Upper lobe of left lung (tissue), 6 donors: ENCODE data around the gene AMER3. TPM values are rescaled to one million over a fixed set of nuclear protein-coding genes. Genes with fewer than 3 reads are reported as not detected.
A peak's percentile ranks its signal among the peaks of the same experiment; 100 is the strongest.

Experiments used
- ATAC-seq, 2 donors: fragments of 200-7000 bp; cut with Tn5 transposase; one replicate each; pipeline ENCODE4 v1.9.1; 2022; ENCODE audit warnings: mild to moderate bottlenecking in 2 of 2, moderate library complexity in 2 of 2; ENCODE audit not compliant: low FRiP score in 2 of 2
- DNase-seq, 2 donors: peaks; one replicate each; pipeline ENCODE4 v3.0.0-alpha.2; 2019 to 2020
- H3K27ac ChIP-seq, 4 donors: fragments of 200-600 bp; sonication (generic); one replicate each; pipeline ENCODE4 v1.5.1; 2016 to 2019
- H3K27me3 ChIP-seq, 4 donors: fragments of 200-600 bp; sonication (generic); one replicate each; pipeline ENCODE4 v1.5.1; 2017 to 2019
- H3K36me3 ChIP-seq, 4 donors: fragments of 200-600 bp; sonication (generic); one replicate each; pipeline ENCODE4 v1.5.1; 2016 to 2019
- H3K4me1 ChIP-seq, 4 donors: fragments of 200-600 bp; sonication (generic); one replicate each; pipeline ENCODE4 v1.5.1; 2018 to 2019
- H3K4me3 ChIP-seq, 4 donors: fragments of 200-600 bp; sonication (generic); one replicate each; pipeline ENCODE4 v1.5.1; 2017 to 2019; ENCODE audit warnings: mild to moderate bottlenecking in 2 of 4, moderate library complexity in 1 of 4
- H3K9me3 ChIP-seq, 4 donors: fragments of 200-600 bp; sonication (generic); one replicate each; pipeline ENCODE4 v1.5.1; 2018 to 2019
- CTCF ChIP-seq, 6 experiments: fragments of 450-650 bp in 4 of 6; fragments of 200-600 bp in 2 of 6; sonication (generic) in 2 of 6; IDR thresholded peaks; one replicate each; pipeline ENCODE4 v1.5.1; 2016 to 2019; ENCODE audit warnings: antibody characterized with exemption in 6 of 6
- EP300 ChIP-seq, 4 donors: sonication (generic); formaldehyde crosslinking; IDR thresholded peaks; one replicate each; pipeline ENCODE4 v1.5.1; 2017; ENCODE audit warnings: antibody characterized with exemption in 4 of 4, control low read depth in 2 of 4
- POLR2A ChIP-seq, 4 donors: fragments of 450-650 bp; IDR thresholded peaks; one replicate each; pipeline ENCODE4 v1.5.1; 2016 to 2017; ENCODE audit warnings: antibody characterized with exemption in 4 of 4, mild to moderate bottlenecking in 2 of 4
- POLR2AphosphoS5 ChIP-seq, 2 donors: sonication (generic); formaldehyde crosslinking; IDR thresholded peaks; one replicate each; pipeline ENCODE4 v1.5.1; 2017; ENCODE audit warnings: antibody characterized with exemption in 2 of 2
- WGBS, 2 donors: methylation state at CpG; one replicate each; pipeline ENCODE4 v1.1.5; 2017 to 2018; 5-methylcytosine and 5-hydroxymethylcytosine counted together
- total RNA-seq, 6 donors: library from RNA; depleted of rRNA in 4 of 6; stranded (reverse); fragments of >200 nt in 4 of 6; gene quantifications; one replicate each; pipeline versions ENCODE4 v1.1.0 to v1.2.1, GENCODE V29; 2016 to 2021
- donor health status: DM: no; HTN: no; CAD: no; lungs with moderate emphysema.
- donor health status: DM: no; HTN: yes; CAD: no; lungs with severe emphysema.

Gene AMER3
- total RNA-seq, 6 donors from 2014 or later: not detected

GRCh38 chr2:130762031-130762909, 6.9 kb downstream of the AMER3 start:
- 84 to 93% methylated on average over 3 to 31 of the region's 37 CpGs for WGBS, 2 donors
- H3K4me1 ChIP-seq: no peaks in the 10 kb centered on the region
- TF ChIP-seq POLR2A (IDR thresholded peaks at IDR 0.05): no peak
- TF ChIP-seq POLR2AphosphoS5 (IDR thresholded peaks at IDR 0.05): no peak
- no peak for TF ChIP-seq EP300 (IDR thresholded peaks at IDR 0.05)
- TF ChIP-seq CTCF (IDR thresholded peaks at IDR 0.05): no peak
- no peaks in the 10 kb centered on the region for H3K36me3 ChIP-seq
- ATAC-seq (no peak), DNase-seq (peak in 1 of 2 donors; percentile 73)
- H3K27me3 ChIP-seq: peaks cover 0 to 4% (median 0%) of the 10 kb centered on the region in 4 donors
- H3K27ac ChIP-seq: no peak overlapping the region
- H3K9me3 ChIP-seq: no peaks in the 10 kb centered on the region
- no peak overlapping the region for H3K4me3 ChIP-seq

- 75 to 92% methylated on average over 8 to 13 of the region's 22 CpGs for WGBS, 2 donors
- H3K27ac ChIP-seq: no peak overlapping the region
- TF ChIP-seq POLR2AphosphoS5 (IDR thresholded peaks at IDR 0.05) (no peak), POLR2A (IDR thresholded peaks at IDR 0.05) (no peak), EP300 (IDR thresholded peaks at IDR 0.05) (no peak), CTCF (IDR thresholded peaks at IDR 0.05) (no peak)
- H3K4me3 ChIP-seq: no peak overlapping the region
- no peaks in the 10 kb centered on the region for H3K9me3 ChIP-seq
- no peaks in the 10 kb centered on the region for H3K4me1 ChIP-seq
- H3K27me3 ChIP-seq: no peaks in the 10 kb centered on the region
- H3K36me3 ChIP-seq: no peaks in the 10 kb centered on the region
- ATAC-seq (no peak), DNase-seq (peak in 1 of 2 donors; percentile 58)
Measured at GRCh38 chr2:130762910-130763385, 7.6 kb downstream of the AMER3 start.

GRCh38 chr2:130763405-130763804, 8.1 kb downstream of the AMER3 start:
- TF ChIP-seq POLR2AphosphoS5 (IDR thresholded peaks at IDR 0.05): no peak
- TF ChIP-seq EP300 (IDR thresholded peaks at IDR 0.05): no peak
- no peak for TF ChIP-seq CTCF (IDR thresholded peaks at IDR 0.05)
- no peak for TF ChIP-seq POLR2A (IDR thresholded peaks at IDR 0.05)
- ATAC-seq (no peak), DNase-seq (peak in 1 of 2 donors; percentile 59)
- no peak overlapping the region for H3K27ac ChIP-seq
- 85% methylated on average over 6 of the region's 12 CpGs; no CpG with 5 or more reads in 1 of the 2 donors for WGBS, 2 donors
- no peaks in the 10 kb centered on the region for H3K4me1 ChIP-seq
- no peaks in the 10 kb centered on the region for H3K9me3 ChIP-seq
- no peaks in the 10 kb centered on the region for H3K36me3 ChIP-seq
- no peak overlapping the region for H3K4me3 ChIP-seq
- no peaks in the 10 kb centered on the region for H3K27me3 ChIP-seq

- DNase-seq (peak in 1 of 2 donors; percentile 70), ATAC-seq (no peak)
- H3K27ac ChIP-seq: no peak overlapping the region
- no peaks in the 10 kb centered on the region for H3K36me3 ChIP-seq
- TF ChIP-seq POLR2A (IDR thresholded peaks at IDR 0.05) (no peak), EP300 (IDR thresholded peaks at IDR 0.05) (no peak), POLR2AphosphoS5 (IDR thresholded peaks at IDR 0.05) (no peak), CTCF (IDR thresholded peaks at IDR 0.05) (no peak)
- no peaks in the 10 kb centered on the region for H3K4me1 ChIP-seq
- no peaks in the 10 kb centered on the region for H3K27me3 ChIP-seq
- H3K4me3 ChIP-seq: no peak overlapping the region
- WGBS, 2 donors: 91% methylated on average over 11 of the region's 15 CpGs; no CpG with 5 or more reads in 1 of the 2 donors
- no peaks in the 10 kb centered on the region for H3K9me3 ChIP-seq
Measured at GRCh38 chr2:130764035-130764820, 8.9 kb downstream of the AMER3 start.
